GM21381 (cell line): ENCODE results near the gene POLA1.

Source experiments
- ATAC-seq: cut with Tn5 transposase; IDR thresholded peaks from one replicate; pipeline ENCODE4 v1.9.1; 2021; ENCODE audit warnings: mild to moderate bottlenecking, moderate library complexity; ENCODE audit not compliant: unreplicated experiment

The POLA1 gene

DNA sequence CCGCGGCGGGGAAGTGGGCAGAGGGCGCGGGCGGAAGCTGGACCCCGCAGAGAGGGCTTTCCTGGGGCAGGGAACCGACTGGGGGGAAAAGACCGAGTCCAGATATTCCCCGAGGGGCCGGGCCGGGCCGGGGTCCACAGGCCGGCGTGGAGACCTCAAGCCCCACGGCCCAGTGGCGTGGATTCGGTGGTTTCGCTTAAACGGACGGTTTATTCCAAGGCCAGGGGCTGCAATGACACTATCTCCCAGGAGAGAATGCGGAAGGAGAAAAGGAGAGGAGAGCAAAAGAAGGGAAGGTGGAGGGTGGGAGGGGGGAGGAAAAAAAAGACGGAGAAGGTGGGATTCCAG is 311.3 kb downstream of the POLA1 start:
- ATAC-seq, result no peak

DNA sequence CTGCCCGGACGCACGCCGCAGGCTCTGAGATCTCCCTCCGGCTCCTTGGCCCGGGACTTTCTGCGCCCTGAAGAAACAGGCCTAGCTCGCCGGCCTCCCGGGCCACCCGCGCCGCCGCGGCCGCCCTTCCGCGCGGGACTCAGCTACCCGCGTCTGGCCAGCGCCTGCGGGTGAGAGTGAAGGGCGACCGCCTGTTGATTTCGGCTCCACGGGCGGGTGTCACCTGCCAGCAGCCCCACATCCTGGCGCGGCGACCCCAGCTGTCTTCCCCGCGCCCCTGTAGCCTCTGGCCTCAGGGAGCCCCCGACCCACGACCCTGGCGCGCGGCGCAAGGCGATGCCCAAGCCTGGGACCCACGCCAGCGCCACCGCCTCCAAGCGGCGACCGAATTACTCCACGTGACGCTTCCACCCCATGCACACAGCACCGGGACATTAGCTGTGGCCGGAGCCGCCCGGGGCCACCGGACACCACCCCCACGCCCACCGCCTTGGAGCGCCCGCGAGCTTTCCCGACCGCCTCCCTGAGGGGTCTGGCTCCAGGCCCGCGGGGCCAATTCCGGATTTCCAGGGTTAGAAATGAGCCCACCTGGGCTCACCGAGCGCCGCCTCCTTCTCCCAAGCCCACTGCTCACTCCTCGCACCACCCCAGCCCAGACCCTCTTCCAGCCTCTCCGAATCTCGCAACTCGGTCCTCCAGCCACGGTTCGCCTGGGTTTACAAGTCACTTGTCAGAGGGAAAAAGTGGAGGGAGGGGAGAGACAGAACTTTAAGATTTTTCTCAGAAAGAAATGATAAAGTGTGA is 311.9 kb downstream of the POLA1 start:
- no peak for ATAC-seq

DNA sequence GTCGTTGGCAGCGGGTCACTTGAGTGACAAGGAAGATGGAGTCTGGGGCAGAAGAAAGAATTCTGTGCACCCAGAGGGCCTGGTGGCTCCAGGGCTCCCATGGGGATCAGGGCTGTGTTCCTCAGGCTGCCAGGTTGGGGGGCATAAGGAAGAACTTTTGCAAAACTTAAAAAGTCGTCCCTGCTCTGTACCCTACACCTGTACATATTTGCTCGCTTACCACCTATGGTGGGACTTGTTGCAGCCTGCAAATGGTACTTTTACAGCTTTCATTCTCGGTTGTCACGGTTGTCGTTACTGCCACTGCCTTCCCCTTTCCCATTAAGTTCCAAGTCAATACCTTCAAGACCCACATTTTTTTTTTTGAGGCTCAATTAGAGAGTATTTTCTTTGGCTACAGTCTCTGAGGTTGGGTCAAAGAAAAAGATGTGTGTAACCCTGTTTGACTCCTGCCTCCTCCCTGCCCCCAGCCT is 312.9 kb downstream of the POLA1 start:
- no peak for ATAC-seq

GRCh38 chrX:25007059-25008053 is 313.6 kb downstream of the POLA1 start:
- ATAC-seq, result no peak

DNA sequence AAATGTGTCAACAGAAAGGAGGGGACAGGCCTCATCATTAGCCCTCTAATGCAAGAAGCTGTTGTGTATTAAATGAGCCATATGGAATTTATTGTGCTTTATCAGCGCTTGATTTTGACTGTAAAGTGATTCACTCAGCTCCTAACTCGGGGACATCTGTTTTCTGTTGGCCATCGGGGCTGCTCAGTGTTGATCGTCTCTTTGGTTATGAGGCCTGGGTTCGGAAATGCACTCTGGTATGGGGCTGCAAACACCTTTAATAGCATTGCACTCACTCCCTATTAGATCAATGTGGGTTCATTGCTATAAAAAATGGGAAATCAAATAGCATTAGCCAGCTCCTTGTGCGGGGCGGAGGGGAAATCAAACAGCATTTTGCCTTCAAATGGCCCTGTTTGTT is 315.7 kb downstream of the POLA1 start:
- no peak for ATAC-seq

DNA sequence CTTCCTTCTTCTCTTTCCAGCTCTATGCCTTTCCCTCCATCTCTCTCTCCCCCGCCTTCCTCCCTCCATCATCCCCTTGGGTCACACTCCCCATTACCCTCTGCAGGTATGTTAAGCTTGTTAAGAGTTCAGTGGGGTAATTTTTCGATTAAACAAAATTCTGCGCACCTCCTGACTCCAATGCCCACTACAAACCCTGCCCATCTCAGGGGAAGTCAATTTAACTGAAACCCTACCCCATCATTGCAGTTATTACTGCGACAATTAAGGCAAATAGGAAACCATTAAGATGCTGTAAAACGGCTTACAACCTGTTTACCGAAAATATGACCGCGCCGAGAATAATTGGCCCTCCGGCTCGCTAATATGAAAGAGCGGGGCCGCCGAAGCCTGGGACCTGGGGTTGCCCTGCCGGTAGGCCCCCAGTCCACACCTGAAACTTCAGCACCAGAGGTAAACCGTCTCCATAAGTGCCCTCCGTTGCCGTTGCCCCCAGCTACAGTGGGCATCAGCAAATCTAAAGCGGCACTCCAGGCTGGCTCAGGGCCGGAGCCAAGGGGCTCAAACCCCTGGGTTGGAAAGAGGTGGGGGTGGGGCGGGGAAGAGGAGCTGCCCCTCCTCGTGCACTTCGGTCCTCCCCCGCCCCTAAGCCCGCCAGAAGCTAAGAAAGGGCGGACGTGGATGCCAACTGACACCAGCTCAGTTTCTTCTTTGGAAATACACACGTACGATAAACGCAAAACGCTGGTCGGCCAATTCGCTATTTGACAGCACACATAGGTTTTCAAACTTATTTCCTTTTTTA is 317.3 kb downstream of the POLA1 start:
- no peak for ATAC-seq

- no peak for ATAC-seq
Measured at GRCh38 chrX:25011589-25012432, 318.1 kb downstream of the POLA1 start.

DNA sequence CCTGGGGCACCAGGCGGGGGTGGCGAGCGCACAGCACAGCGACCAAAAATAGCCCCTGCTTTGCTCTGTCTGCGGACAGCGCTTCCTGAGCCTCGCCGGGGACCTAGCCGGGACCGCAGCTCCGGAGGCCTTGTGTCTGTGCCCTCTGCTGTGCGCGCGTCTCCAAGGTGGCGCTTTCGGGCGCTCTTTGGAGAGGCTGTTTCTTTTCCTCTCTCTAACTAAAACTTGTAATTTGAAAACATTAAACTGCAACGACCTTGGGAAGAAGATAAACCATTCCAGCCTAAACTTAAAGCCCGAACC is 318.7 kb downstream of the POLA1 start:
- ATAC-seq, result no peak

DNA sequence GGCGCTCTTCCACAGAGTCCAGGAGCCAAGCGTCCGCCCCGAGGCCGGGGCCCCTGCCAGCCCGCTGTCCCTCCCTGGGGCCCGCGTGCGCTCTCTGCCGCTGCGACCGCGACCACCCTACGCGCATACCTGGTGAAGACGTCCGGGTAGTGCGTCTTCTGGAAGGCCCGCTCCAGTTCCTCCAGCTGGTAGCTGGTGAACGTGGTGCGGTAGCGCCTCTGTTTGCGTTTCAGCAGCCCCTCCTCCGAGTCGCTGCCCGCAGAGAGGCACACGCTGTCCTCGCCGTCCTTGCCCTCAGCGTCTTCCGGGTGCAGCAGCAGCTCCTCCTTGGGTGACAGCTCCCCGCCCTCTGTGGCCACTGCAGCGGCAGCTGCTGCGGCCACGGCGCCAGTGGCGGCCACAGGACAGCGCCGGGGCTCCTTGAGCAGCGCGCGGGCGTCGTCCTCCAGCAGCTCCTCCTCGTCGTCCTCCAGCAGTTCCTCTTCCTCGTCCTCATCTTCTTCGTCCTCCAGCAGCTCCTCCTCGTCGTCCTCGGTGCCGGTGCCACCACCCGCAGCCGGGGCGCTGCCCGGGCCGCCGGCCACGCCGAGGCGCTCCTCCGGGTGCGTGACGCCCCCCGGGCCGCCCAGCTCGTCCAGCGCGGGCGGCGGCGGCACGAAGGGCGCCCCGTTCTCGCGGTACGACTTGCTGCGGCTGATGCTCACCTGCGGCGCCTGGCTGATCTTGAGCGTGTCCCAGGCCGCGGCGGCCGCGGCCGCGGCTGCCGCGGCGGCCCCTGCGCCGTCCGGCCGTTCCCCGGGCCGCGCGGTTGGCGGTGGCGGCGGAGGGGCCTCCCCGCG is 319.3 kb downstream of the POLA1 start:
- no peak for ATAC-seq

DNA sequence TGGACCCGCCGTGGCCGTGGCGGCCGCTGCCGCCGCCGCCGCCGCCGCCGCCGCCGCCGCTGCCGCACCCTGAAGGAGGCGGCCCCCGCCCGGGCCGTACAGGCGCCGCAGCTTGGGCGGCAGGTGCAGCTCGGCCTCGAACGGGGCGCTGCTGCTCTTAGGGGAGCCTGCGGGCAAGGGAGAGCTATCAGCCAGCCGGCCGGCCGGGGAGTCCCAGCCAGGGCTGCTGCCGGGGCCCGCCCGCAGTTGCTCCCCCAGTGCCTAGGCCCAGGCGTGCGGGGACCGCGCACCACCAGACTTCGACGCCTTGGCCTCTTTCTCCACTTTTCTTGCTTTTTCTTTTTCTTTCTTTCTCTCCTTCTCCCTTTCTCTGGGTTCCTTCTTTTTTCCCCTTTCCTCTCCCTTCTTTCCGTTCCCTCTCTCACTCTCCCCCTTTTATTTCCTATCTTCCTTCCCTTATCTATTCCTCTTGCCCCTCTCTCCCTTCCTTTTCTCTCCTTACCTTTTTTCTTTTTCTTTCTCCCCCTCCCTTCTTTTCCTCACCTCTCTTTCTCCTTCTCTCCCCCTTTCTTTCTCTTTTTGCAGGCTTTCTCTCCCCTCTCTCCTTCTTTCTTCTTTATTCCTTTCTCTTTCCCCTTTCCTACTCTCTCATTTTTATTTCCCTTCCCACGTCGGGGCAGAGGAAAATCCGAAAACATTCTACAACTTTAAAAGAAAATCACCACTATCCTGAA is 320.1 kb downstream of the POLA1 start:
- ATAC-seq, result no peak

DNA sequence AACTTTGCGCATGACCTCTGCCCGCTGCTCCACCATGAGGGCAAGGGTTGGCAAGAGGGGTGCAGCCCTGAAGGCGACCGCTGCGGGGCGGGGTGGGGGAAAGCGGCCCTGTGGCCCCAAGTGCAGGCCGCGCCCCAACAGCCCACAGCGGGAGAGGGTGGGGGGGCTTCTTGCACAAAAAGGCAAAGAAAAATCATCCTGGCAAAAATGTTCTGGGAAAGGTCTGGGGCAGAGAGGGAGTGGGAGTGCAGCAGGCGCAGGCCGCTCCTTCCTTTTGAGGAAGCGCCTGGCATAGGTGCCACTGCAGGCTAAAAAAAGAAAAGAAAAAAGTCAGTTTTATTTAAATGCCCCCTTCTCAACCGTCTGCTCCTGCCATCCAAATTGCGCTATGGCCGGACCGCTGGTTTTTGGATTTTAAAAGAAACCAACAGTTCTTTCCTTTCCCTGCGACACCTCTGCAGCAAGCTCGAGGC is 320.7 kb downstream of the POLA1 start:
- no peak for ATAC-seq

DNA sequence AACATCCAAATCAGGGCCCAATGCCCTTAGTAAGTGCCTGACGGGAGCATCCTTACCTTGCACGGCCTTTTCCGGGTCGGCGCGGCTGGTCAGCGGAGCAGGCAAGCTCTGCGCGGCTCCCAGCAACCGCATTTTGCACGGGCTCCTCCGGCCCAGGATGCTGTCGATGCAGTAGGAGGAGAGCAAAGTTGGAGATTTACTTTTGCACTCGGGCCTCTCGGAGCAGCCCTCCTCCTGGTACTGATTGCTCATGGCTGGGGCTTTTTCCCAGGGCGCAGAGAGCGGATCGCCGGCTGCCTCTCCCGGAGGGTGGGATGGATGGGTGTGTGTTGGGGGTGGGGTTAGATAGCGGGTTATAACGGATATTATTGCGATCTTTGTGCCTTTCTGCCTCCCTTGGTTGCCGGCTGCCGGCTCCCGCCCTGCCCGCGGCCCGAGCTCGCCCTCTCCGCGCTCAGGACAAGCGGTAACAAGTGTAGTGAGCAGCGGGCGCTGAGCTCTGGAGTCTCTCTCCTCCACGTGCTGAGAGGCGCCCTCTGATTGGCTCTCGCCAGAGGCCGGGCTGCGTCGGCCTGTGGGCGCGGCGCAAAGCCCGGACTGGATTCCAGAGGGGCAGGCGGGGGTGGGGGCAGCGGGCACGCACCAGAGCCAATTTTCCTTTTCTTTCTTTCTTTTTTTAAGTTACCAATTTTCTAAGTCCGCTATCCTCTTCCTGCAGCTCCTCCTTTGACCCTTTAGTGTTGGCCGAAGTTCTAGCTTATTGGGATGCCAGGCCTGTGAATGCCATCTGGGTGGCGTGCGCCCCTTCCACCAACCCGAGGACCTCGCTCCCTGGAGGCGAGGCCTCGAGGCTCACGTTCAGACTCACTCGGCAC is 322.0 kb downstream of the POLA1 start, which contains the start of gene ARX:
Gene ARX, minus strand, starts transcription at position 480 of the 875 bp plus-strand sequence. Its CDS starts 228 bp downstream, at position 252.
- peak; percentile 56 for ATAC-seq

- no peak for ATAC-seq
Measured at GRCh38 chrX:25016361-25016671, 322.6 kb downstream of the POLA1 start.

- no peak for ATAC-seq
Measured at GRCh38 chrX:25016938-25017598, 323.4 kb downstream of the POLA1 start.

GRCh38 chrX:25017667-25018247 is 324.0 kb downstream of the POLA1 start:
- no peak for ATAC-seq

GRCh38 chrX:25018682-25019081 is 325.0 kb downstream of the POLA1 start:
- ATAC-seq, result no peak
